K562 (cell line): Measurements from ENCODE around the gene HSD11B1. TPM values are rescaled to one million over a fixed set of nuclear protein-coding genes. Genes with fewer than 3 reads are reported as not detected.

Experiments
- ARID4B ChIP-seq: sonication (generic); formaldehyde crosslinking; IDR thresholded peaks from 2 replicates; pipeline ENCODE4 v1.8.0; 2022; ENCODE audit warnings: mild to moderate bottlenecking, missing genetic modification reagents
- CREM ChIP-seq: IDR thresholded peaks from 2 replicates; pipeline ENCODE4 v1.6.1; 2014; ENCODE audit warnings: antibody characterized with exemption, low read depth
- ETS2 ChIP-seq: IDR thresholded peaks from 2 replicates; pipeline ENCODE4 v1.6.1; 2016; ENCODE audit warnings: borderline replicate concordance, missing genetic modification characterization, mild to moderate bottlenecking, moderate library complexity, missing compliant biosample characterization; ENCODE audit not compliant: poor library complexity, severe bottlenecking
- MYC ChIP-seq, 2 experiments: fragments of 250-450 bp in 1 of 2; sonication (Bioruptor Pico) in 1 of 2; IDR thresholded peaks; 2 replicates each; pipeline versions ENCODE4 v1.5.1 to v1.6.1; 2012 to 2021; ENCODE audit warnings: low read depth in 2 of 2, borderline replicate concordance in 1 of 2, improper control_type of control experiment in 1 of 2, low read length in 1 of 2, mild to moderate bottlenecking in 1 of 2, moderate library complexity in 1 of 2
- RBM39 ChIP-seq: fragments of 200-400 bp; formaldehyde crosslinking; optimal IDR thresholded peaks from 2 replicates; pipeline ENCODE3; 2018; ENCODE audit warnings: low read depth, low read length
- REST ChIP-seq, 2 experiments: fragments of 450-650 bp; formaldehyde crosslinking in 1 of 2; IDR thresholded peaks; 2 replicates each; pipeline versions ENCODE4 v1.4.0 to v1.6.1; 2014 to 2020; ENCODE audit warnings: mild to moderate bottlenecking in 2 of 2, borderline replicate concordance in 1 of 2, low read depth in 1 of 2
- SRF ChIP-seq, 2 experiments: fragments of 250-450, 450-650 bp in 1 of 2; sonication (Bioruptor Pico) in 1 of 2; sonication (generic) in 1 of 2; formaldehyde crosslinking; IDR thresholded peaks; 2 replicates each; pipeline versions ENCODE4 v1.5.0 to v1.5.1; 2020 to 2022; ENCODE audit warnings: mild to moderate bottlenecking in 1 of 2, missing genetic modification reagents in 1 of 2
- ZBTB11 ChIP-seq, 3 experiments: fragments of 200-800 bp in 1 of 3; fragments of 250-450 bp in 1 of 3; fragments of 450-650 bp in 1 of 3; sonication (Bioruptor Pico) in 1 of 3; sonication (Bioruptor generic) in 1 of 3; formaldehyde crosslinking in 1 of 3; IDR thresholded peaks; 2 replicates each; pipeline versions ENCODE4 v1.6.1 to v1.8.0; 2016 to 2022; ENCODE audit warnings: mild to moderate bottlenecking in 2 of 3, missing genetic modification characterization in 2 of 3, missing compliant biosample characterization in 1 of 3, moderate library complexity in 1 of 3
- ZNF316 ChIP-seq: fragments of 450-650 bp; IDR thresholded peaks from 2 replicates; pipeline ENCODE4 v1.6.1; 2016
- ZNF586 ChIP-seq: fragments of 450-650 bp; formaldehyde crosslinking; conservative IDR thresholded peaks from 2 replicates; pipeline ENCODE4 v1.4.0; 2020; ENCODE audit warnings: mild to moderate bottlenecking, moderate library complexity
- polyA plus RNA-seq, 8 experiments: library from polyadenylated mRNA; depleted of rRNA in 4 of 8; stranded (reverse) in 5 of 8; unstranded in 3 of 8; fragments of >200 nt; fragmentation: Nextera tagmentation in 2 of 8; fragmentation: Illumina TruSeq in 1 of 8; extraction: Ambion mirVana in 2 of 8; extraction: Trizol in 1 of 8; gene quantifications; 2 replicates each; pipeline versions ENCODE4 v1.2.1 to v1.2.3, GENCODE V29; 2011 to 2014; ENCODE audit warnings: inconsistent platforms in 1 of 8, missing spikeins in 1 of 8
- total RNA-seq, 7 experiments: library from RNA; depleted of rRNA in 6 of 7; stranded (reverse); fragments of >200 nt in 6 of 7; fragmentation: Illumina TruSeq in 2 of 7; extraction: Trizol in 2 of 7; gene quantifications; 2 replicates each; pipeline versions ENCODE4 v1.2.1 to v1.2.3, GENCODE V29; 2011 to 2021; ENCODE audit warnings: low replicate concordance in 1 of 7

The HSD11B1 gene
- total and polyA plus RNA-seq, 9 of the 15 experiments (the other 6 are each of a cell fraction or from before 2014, with no cell fraction given) = 0.04 to 0.16 TPM; not detected in 7

GRCh38 chr1:209689477-209689876, 15.2 kb upstream of the HSD11B1 start (continued):
- TF ChIP-seq ARID4B (CRISPR knock-in tag) (no peak), ZNF316 (no peak), ZNF586 (CRISPR knock-in tag) (no peak), CREM (no peak), ETS2 (no peak), MYC (IDR thresholded peaks at IDR 0.05; ENCODE audit: low read depth, low read length) (peak; percentile 24; the same call in 1 of the 2 replicates), MYC (CRISPR knock-in tag; IDR thresholded peaks at IDR 0.05; ENCODE audit: borderline replicate concordance, low read depth) (no peak), REST (IDR thresholded peaks at IDR 0.05; ENCODE audit: borderline replicate concordance) (peak; percentile 65), REST (CRISPR knock-in tag; IDR thresholded peaks at IDR 0.05; ENCODE audit: low read depth) (no peak), ZBTB11 (CRISPR knock-in tag; IDR thresholded peaks at IDR 0.05) (0 out of 6 replicates have a peak, but pooled peaks of 1 of the 3 experiments have one; percentile 33), SRF (CRISPR knock-in tag; IDR thresholded peaks at IDR 0.05) (no peak), RBM39 (no peak)
